Uterus (tissue), 4 donors: ENCODE measurements around the gene IFNA13. TPM values are rescaled to one million over a fixed set of nuclear protein-coding genes. Genes with fewer than 3 reads are reported as not detected.

Experiments
- DNase-seq, 2 donors: peaks; one replicate each; pipeline ENCODE4 v3.0.0-alpha.2; 2019 to 2020
- H3K27ac ChIP-seq, 2 donors: fragments of 200-600 bp; sonication (generic); 1 replicate in 1 of 2; 2 replicates in 1 of 2; pipeline ENCODE4 v1.5.1; 2016 to 2018
- H3K27me3 ChIP-seq, 2 donors: fragments of 200-600 bp; sonication (generic); one replicate each; pipeline ENCODE4 v1.5.1; 2018 to 2019; ENCODE audit warnings: control low read depth in 1 of 2
- H3K36me3 ChIP-seq, 2 donors: fragments of 200-600 bp; sonication (generic); one replicate each; pipeline ENCODE4 v1.5.1; 2019; ENCODE audit warnings: control low read depth in 1 of 2
- H3K4me1 ChIP-seq, 2 donors: fragments of 200-600 bp; sonication (generic); one replicate each; pipeline ENCODE4 v1.5.1; 2018 to 2019; ENCODE audit warnings: control low read depth in 1 of 2
- H3K4me3 ChIP-seq, 2 donors: fragments of 200-600 bp; sonication (generic); 1 replicate in 1 of 2; 2 replicates in 1 of 2; pipeline ENCODE4 v1.5.1; 2018 to 2019; ENCODE audit warnings: mild to moderate bottlenecking in 1 of 2
- H3K9me3 ChIP-seq, 2 donors: fragments of 200-600 bp; sonication (generic); one replicate each; pipeline ENCODE4 v1.5.1; 2019; ENCODE audit warnings: control low read depth in 1 of 2
- CTCF ChIP-seq, 4 experiments: fragments of 200-600 bp in 2 of 4; fragments of 450-650 bp in 2 of 4; sonication (generic) in 2 of 4; IDR thresholded peaks; one replicate each; pipeline ENCODE4 v1.5.1; 2016 to 2019; ENCODE audit warnings: antibody characterized with exemption in 4 of 4, mild to moderate bottlenecking in 2 of 4, moderate library complexity in 1 of 4
- POLR2A ChIP-seq, 2 donors: fragments of 450-650 bp; IDR thresholded peaks; one replicate each; pipeline ENCODE4 v1.6.1; 2016; ENCODE audit warnings: antibody characterized with exemption in 2 of 2, mild to moderate bottlenecking in 1 of 2, moderate library complexity in 1 of 2
- intact Hi-C: fragments of 100-400 bp; cut with DNase I; formaldehyde crosslinking; loops from one replicate; pipeline ENCODE4 v1.15.1; 2023; ENCODE audit warnings: low total_unique reads
- total RNA-seq, 4 donors: library from RNA; depleted of rRNA in 3 of 4; stranded (reverse); fragments of >200 nt in 3 of 4; gene quantifications; one replicate each; pipeline versions ENCODE4 v1.1.0 to v1.2.4, GENCODE V29; 2014 to 2023
- donor health status: DM: yes; HTN: yes; CAD: no.

IFNA13 gene
- total RNA-seq: not detected

GRCh38 chr9:21367957-21368356 is at the start of gene IFNA13:
Gene IFNA13, minus strand, starts transcription at chr9:21368057. Its CDS starts 47 bp downstream, at chr9:21368010.
- intact Hi-C loops: no loop called here
- H3K9me3 ChIP-seq: no peaks in the 10 kb centered on the region
- no peaks in the 10 kb centered on the region for H3K27me3 ChIP-seq
- TF ChIP-seq POLR2A (IDR thresholded peaks at IDR 0.05): no peak
- no peak for TF ChIP-seq CTCF (IDR thresholded peaks at IDR 0.05)
- H3K4me1 ChIP-seq: no peaks in the 10 kb centered on the region
- H3K27ac ChIP-seq: no peak within 1 kb of the TSS
- no peak within 1 kb of the TSS for H3K4me3 ChIP-seq
- H3K36me3 ChIP-seq: no peaks in the 10 kb centered on the region
- DNase-seq: no peak

- Histone ChIP-seq H3K4me3 (no peak overlapping the region), H3K27me3 (no peaks in the 10 kb centered on the region), H3K4me1 (no peaks in the 10 kb centered on the region), H3K9me3 (no peaks in the 10 kb centered on the region), H3K27ac (no peak overlapping the region), H3K36me3 (no peaks in the 10 kb centered on the region)
- TF ChIP-seq CTCF (IDR thresholded peaks at IDR 0.05) (no peak), POLR2A (IDR thresholded peaks at IDR 0.05) (no peak)
- intact Hi-C loops: no loop called here
- DNase-seq: no peak
Measured at GRCh38 chr9:21415493-21416267, 47.8 kb upstream of the IFNA13 start.

GRCh38 chr9:21414220-21414940 is 46.5 kb upstream of the IFNA13 start:
- TF ChIP-seq POLR2A (IDR thresholded peaks at IDR 0.05): no peak
- TF ChIP-seq CTCF (IDR thresholded peaks at IDR 0.05): no peak
- no peak overlapping the region for H3K4me3 ChIP-seq
- H3K4me1 ChIP-seq: no peaks in the 10 kb centered on the region
- H3K9me3 ChIP-seq: no peaks in the 10 kb centered on the region
- H3K27me3 ChIP-seq: no peaks in the 10 kb centered on the region
- DNase-seq: no peak
- intact Hi-C loops: no loop called here
- no peaks in the 10 kb centered on the region for H3K36me3 ChIP-seq
- H3K27ac ChIP-seq: no peak overlapping the region

- Histone ChIP-seq H3K4me1 (no peaks in the 10 kb centered on the region), H3K27ac (no peak overlapping the region), H3K4me3 (no peak overlapping the region), H3K36me3 (no peaks in the 10 kb centered on the region), H3K9me3 (no peaks in the 10 kb centered on the region), H3K27me3 (no peaks in the 10 kb centered on the region)
- intact Hi-C loops: no loop called here
- TF ChIP-seq CTCF (IDR thresholded peaks at IDR 0.05) (no peak), POLR2A (IDR thresholded peaks at IDR 0.05) (no peak)
- DNase-seq: no peak
Measured at GRCh38 chr9:21413624-21414023, 45.8 kb upstream of the IFNA13 start.

- Histone ChIP-seq H3K27me3 (no peaks in the 10 kb centered on the region), H3K9me3 (no peaks in the 10 kb centered on the region), H3K4me1 (no peaks in the 10 kb centered on the region), H3K4me3 (no peak overlapping the region), H3K36me3 (no peaks in the 10 kb centered on the region), H3K27ac (no peak overlapping the region)
- intact Hi-C loops: no loop called here
- TF ChIP-seq CTCF (IDR thresholded peaks at IDR 0.05) (no peak), POLR2A (IDR thresholded peaks at IDR 0.05) (no peak)
- DNase-seq: no peak
Measured at GRCh38 chr9:21413151-21413550, 45.3 kb upstream of the IFNA13 start.
